A172 (cell line): Measurements from ENCODE around the gene TRIM21. TPM values are rescaled to one million over a fixed set of nuclear protein-coding genes. Genes with fewer than 3 reads are reported as not detected.
A peak's percentile ranks its signal among the peaks of the same experiment; 100 is the strongest.
"Not testable (repeated sequence)": the region's sequence is repeated elsewhere in the genome, so short reads cannot be mapped to it uniquely, and the experiment has no call there.

ENCODE experiments used
- DNase-seq: peaks from one replicate; pipeline ENCODE4 v3.0.0-alpha.2; 2015; ENCODE audit warnings: low spot score
- total RNA-seq: library from RNA; depleted of rRNA; stranded (reverse); fragments of >200 nt; shearing (Covaris generic); gene quantifications from 2 replicates; pipeline ENCODE4 v1.2.3, GENCODE V29; 2014; rRNA removed

The TRIM21 gene
- total RNA-seq = 24.7 and 25.2 TPM in 2 replicates

- DNase-seq = peak; percentile 89
Measured at GRCh38 chr11:4393209-4393857, at the start of gene TRIM21. Gene TRIM21 (minus strand): TSS chr11:4393702. CDS start chr11:4390409, 3,293 bp downstream.

GRCh38 chr11:4441515-4441914 lies 48.0 kb upstream of the TRIM21 start:
- no peak for DNase-seq

GRCh38 chr11:4436411-4436810 lies 42.9 kb upstream of the TRIM21 start:
- DNase-seq = no peak

- no peak for DNase-seq
Measured at GRCh38 chr11:4433856-4434255, 40.4 kb upstream of the TRIM21 start.

GRCh38 chr11:4430051-4430450 lies 36.5 kb upstream of the TRIM21 start:
- no peak for DNase-seq

- no peak for DNase-seq
Measured at GRCh38 chr11:4418403-4418802, 24.9 kb upstream of the TRIM21 start.

GRCh38 chr11:4416816-4417215 lies 23.3 kb upstream of the TRIM21 start:
- DNase-seq = no peak

- no peak for DNase-seq
Measured at GRCh38 chr11:4416306-4416705, 22.8 kb upstream of the TRIM21 start.

GRCh38 chr11:4406206-4406605 lies 12.7 kb upstream of the TRIM21 start:
- DNase-seq = not testable (repeated sequence)

GRCh38 chr11:4393858-4394223 lies 339 bp upstream of the TRIM21 start:
- DNase-seq = no peak

- no peak for DNase-seq
Measured at GRCh38 chr11:4388221-4388620, 5.3 kb downstream of the TRIM21 start.

- DNase-seq = no peak
Measured at GRCh38 chr11:4385978-4386740, 7.3 kb downstream of the TRIM21 start.

- no peak for DNase-seq
Measured at GRCh38 chr11:4381901-4382300, 11.6 kb downstream of the TRIM21 start.

GRCh38 chr11:4375431-4376140 lies 17.9 kb downstream of the TRIM21 start:
- DNase-seq = no peak

GRCh38 chr11:4370166-4370565 lies 23.3 kb downstream of the TRIM21 start:
- no peak for DNase-seq

GRCh38 chr11:4368286-4368685 lies 25.2 kb downstream of the TRIM21 start, which contains the start of gene OR52B4:
Gene OR52B4 (minus strand): TSS chr11:4368386. CDS start chr11:4368295, 91 bp downstream.
- DNase-seq = no peak

GRCh38 chr11:4348142-4348541 lies 45.4 kb downstream of the TRIM21 start:
- not testable (repeated sequence) for DNase-seq

GRCh38 chr11:4345366-4345765 lies 48.1 kb downstream of the TRIM21 start:
- DNase-seq = not testable (repeated sequence)
